GM23338 (cell line): ENCODE results near the gene PGPEP1. TPM values are rescaled to one million over a fixed set of nuclear protein-coding genes. Genes with fewer than 3 reads are reported as not detected.

Experiments
- ATAC-seq: fragments of 200-7000 bp; cut with Tn5 transposase; 3 replicates; pipeline ENCODE4 v1.9.1; 2020
- DNase-seq: peaks from one replicate; pipeline ENCODE4 v3.0.0-alpha.2; 2015; ENCODE audit warnings: low spot score
- H2AFZ ChIP-seq: fragments of 200-600 bp; sonication (generic); 2 replicates; pipeline ENCODE4 v1.8.0; 2016; ENCODE audit warnings: antibody characterized with exemption, mild to moderate bottlenecking, moderate library complexity
- H3F3A ChIP-seq: fragments of 200-600 bp; sonication (generic); replicated peaks from 2 replicates; pipeline ENCODE4 v1.8.0; 2017; ENCODE audit warnings: antibody characterized with exemption, mixed run types, low read depth
- H3K27ac ChIP-seq: fragments of 200-600 bp; sonication (generic); 2 replicates; pipeline ENCODE4 v1.6.1; 2016; ENCODE audit warnings: low read depth
- H3K27me3 ChIP-seq: fragments of 200-600 bp; sonication (generic); 2 replicates; pipeline ENCODE4 v1.8.0; 2016; ENCODE audit warnings: mild to moderate bottlenecking, mixed run types, moderate library complexity; ENCODE audit not compliant: insufficient read depth
- H3K36me3 ChIP-seq: fragments of 200-600 bp; sonication (generic); 2 replicates; pipeline ENCODE4 v1.8.0; 2016; ENCODE audit warnings: mild to moderate bottlenecking; ENCODE audit not compliant: insufficient read depth
- H3K4me1 ChIP-seq: fragments of 200-600 bp; sonication (generic); 2 replicates; pipeline ENCODE4 v1.8.0; 2016; ENCODE audit warnings: mild to moderate bottlenecking, moderate library complexity; ENCODE audit not compliant: insufficient read depth
- H3K4me2 ChIP-seq: fragments of 200-600 bp; sonication (generic); 2 replicates; pipeline ENCODE4 v1.7.1; 2017; ENCODE audit warnings: mixed run types
- H3K4me3 ChIP-seq: fragments of 200-600 bp; sonication (generic); 2 replicates; pipeline ENCODE4 v1.6.1; 2016; ENCODE audit warnings: mixed run types
- H3K79me2 ChIP-seq: fragments of 200-600 bp; sonication (generic); replicated peaks from 2 replicates; pipeline ENCODE4 v1.8.0; 2017; ENCODE audit warnings: mild to moderate bottlenecking; ENCODE audit not compliant: insufficient read depth
- H3K9me2 ChIP-seq: fragments of 200-600 bp; sonication (generic); 2 replicates; pipeline ENCODE4 v1.8.0; 2017; ENCODE audit not compliant: insufficient read depth
- H4K20me1 ChIP-seq: fragments of 200-600 bp; sonication (generic); replicated peaks from 2 replicates; pipeline ENCODE4 v1.8.0; 2017; ENCODE audit warnings: mild to moderate bottlenecking; ENCODE audit not compliant: insufficient read depth
- H3K27ac Mint-ChIP-seq: 2 replicates; pipeline ENCODE4 v1.8.0; 2020; ENCODE audit warnings: inconsistent platforms, mild to moderate bottlenecking, moderate library complexity, mixed read lengths
- H3K27me3 Mint-ChIP-seq: 3 replicates; pipeline ENCODE4 v1.8.0; 2022; ENCODE audit warnings: low read depth, mild to moderate bottlenecking, moderate library complexity, mixed read lengths, inconsistent platforms; ENCODE audit not compliant: insufficient read depth, poor library complexity
- H3K36me3 Mint-ChIP-seq: 3 replicates; pipeline ENCODE4 v1.8.0; 2021; ENCODE audit warnings: low read depth, mild to moderate bottlenecking, inconsistent platforms, moderate library complexity, mixed read lengths
- H3K4me1 Mint-ChIP-seq: 3 replicates; pipeline ENCODE4 v1.8.0; 2020; ENCODE audit warnings: mild to moderate bottlenecking, inconsistent platforms, mixed read lengths
- H3K4me3 Mint-ChIP-seq: 3 replicates; pipeline ENCODE4 v1.8.0; 2021; ENCODE audit warnings: moderate library complexity, mild to moderate bottlenecking, inconsistent platforms, mixed read lengths
- H3K9me3 Mint-ChIP-seq: 3 replicates; pipeline ENCODE4 v1.8.0; 2020; ENCODE audit warnings: moderate library complexity, mild to moderate bottlenecking, inconsistent platforms, mixed read lengths
- CREB1 ChIP-seq: fragments of 250-450 bp; sonication (Bioruptor Pico); IDR thresholded peaks from 2 replicates; pipeline ENCODE4 v1.5.0; 2020; ENCODE audit warnings: low read depth, mild to moderate bottlenecking, moderate library complexity
- EZH2 ChIP-seq: fragments of 200-600 bp; sonication (generic); IDR thresholded peaks from one replicate; pipeline ENCODE4 v1.8.0; 2017; ENCODE audit warnings: antibody characterized with exemption, mild to moderate bottlenecking, low read depth; ENCODE audit not compliant: unreplicated experiment
- EZH2phosphoT487 ChIP-seq: fragments of 200-600 bp; sonication (generic); IDR thresholded peaks from one replicate; pipeline ENCODE4 v1.8.1; 2018; ENCODE audit warnings: antibody characterized with exemption; ENCODE audit not compliant: unreplicated experiment
- JUNB ChIP-seq: IDR thresholded peaks from one replicate; pipeline ENCODE4 v1.6.1; 2016; ENCODE audit warnings: antibody characterized with exemption; ENCODE audit not compliant: unreplicated experiment
- NANOG ChIP-seq: IDR thresholded peaks from 2 replicates; pipeline ENCODE4 v1.6.1; 2016; ENCODE audit warnings: antibody characterized with exemption, borderline replicate concordance
- POLR2AphosphoS5 ChIP-seq: IDR thresholded peaks from 2 replicates; pipeline ENCODE4 v1.6.1; 2016; ENCODE audit warnings: antibody characterized with exemption, low read depth
- STAT1 ChIP-seq: IDR thresholded peaks from one replicate; pipeline ENCODE4 v1.6.1; 2016; ENCODE audit warnings: antibody characterized with exemption; ENCODE audit not compliant: unreplicated experiment
- ZNF331 ChIP-seq: fragments of 250-450 bp; sonication (Bioruptor Pico); IDR thresholded peaks from 2 replicates; pipeline ENCODE4 v1.5.0; 2020; ENCODE audit warnings: low read depth, mild to moderate bottlenecking, moderate library complexity
- polyA plus RNA-seq: library from polyadenylated mRNA; unstranded; fragments of >200 nt; fragmentation: Nextera tagmentation; extraction: Ambion mirVana; gene quantifications from 2 replicates; pipeline ENCODE4 v1.2.1, GENCODE V29; 2016
- total RNA-seq: library from RNA; depleted of rRNA; stranded (reverse); fragments of >200 nt; shearing (Covaris generic); gene quantifications from 2 replicates; pipeline ENCODE4 v1.2.3, GENCODE V29; 2014
- TF ChIP-seq, protein P1 (sequence below): IDR thresholded peaks from one replicate; pipeline ENCODE4 v1.6.1; 2018; ENCODE audit warnings: antibody characterized with exemption; ENCODE audit not compliant: unreplicated experiment
- TF ChIP-seq, protein P2 (sequence below), 2 experiments: fragments of 200-600 bp in 1 of 2; sonication (generic) in 1 of 2; conservative IDR thresholded peaks; 2 replicates each; pipeline versions ENCODE4 v1.5.1 to v1.6.1; 2016 to 2017; ENCODE audit warnings: antibody characterized with exemption in 2 of 2, low read depth in 2 of 2, mild to moderate bottlenecking in 2 of 2, moderate library complexity in 1 of 2
- TF ChIP-seq, protein P3 (sequence below): IDR thresholded peaks from 2 replicates; pipeline ENCODE4 v1.6.1; 2016; ENCODE audit warnings: antibody characterized with exemption

Gene PGPEP1
- total and polyA plus RNA-seq, 2 experiments from 2014 or later, result 15.5 to 18.9 TPM

DNA sequence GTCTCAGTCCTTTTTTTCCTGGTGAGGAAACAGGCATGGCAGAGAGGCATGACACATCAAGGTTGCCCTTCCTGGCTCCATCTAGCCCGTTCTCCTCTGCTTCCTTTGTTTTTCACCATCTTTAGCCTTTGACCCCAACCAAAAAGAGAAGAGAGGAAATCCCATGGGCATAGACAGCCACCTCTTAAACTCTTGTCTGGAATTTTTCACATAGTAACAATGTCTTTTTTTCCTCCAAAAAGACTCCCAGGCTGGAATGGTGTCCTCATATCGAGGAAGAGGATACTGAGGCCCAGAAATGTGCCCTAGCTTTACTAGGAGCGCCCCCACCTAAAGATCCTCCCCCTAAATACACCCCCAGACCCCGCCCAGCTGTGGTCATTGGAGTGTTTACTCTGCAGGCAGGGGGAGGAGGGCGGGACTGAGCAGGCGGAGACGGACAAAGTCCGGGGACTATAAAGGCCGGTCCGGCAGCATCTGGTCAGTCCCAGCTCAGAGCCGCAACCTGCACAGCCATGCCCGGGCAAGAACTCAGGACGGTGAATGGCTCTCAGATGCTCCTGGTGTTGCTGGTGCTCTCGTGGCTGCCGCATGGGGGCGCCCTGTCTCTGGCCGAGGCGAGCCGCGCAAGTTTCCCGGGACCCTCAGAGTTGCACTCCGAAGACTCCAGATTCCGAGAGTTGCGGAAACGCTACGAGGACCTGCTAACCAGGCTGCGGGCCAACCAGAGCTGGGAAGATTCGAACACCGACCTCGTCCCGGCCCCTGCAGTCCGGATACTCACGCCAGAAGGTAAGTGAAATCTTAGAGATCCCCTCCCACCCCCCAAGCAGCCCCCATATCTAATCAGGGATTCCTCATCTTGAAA, 45.5 kb downstream of the PGPEP1 start, which contains the start of gene GDF15 (continued):
- TF ChIP-seq, protein P1, sequence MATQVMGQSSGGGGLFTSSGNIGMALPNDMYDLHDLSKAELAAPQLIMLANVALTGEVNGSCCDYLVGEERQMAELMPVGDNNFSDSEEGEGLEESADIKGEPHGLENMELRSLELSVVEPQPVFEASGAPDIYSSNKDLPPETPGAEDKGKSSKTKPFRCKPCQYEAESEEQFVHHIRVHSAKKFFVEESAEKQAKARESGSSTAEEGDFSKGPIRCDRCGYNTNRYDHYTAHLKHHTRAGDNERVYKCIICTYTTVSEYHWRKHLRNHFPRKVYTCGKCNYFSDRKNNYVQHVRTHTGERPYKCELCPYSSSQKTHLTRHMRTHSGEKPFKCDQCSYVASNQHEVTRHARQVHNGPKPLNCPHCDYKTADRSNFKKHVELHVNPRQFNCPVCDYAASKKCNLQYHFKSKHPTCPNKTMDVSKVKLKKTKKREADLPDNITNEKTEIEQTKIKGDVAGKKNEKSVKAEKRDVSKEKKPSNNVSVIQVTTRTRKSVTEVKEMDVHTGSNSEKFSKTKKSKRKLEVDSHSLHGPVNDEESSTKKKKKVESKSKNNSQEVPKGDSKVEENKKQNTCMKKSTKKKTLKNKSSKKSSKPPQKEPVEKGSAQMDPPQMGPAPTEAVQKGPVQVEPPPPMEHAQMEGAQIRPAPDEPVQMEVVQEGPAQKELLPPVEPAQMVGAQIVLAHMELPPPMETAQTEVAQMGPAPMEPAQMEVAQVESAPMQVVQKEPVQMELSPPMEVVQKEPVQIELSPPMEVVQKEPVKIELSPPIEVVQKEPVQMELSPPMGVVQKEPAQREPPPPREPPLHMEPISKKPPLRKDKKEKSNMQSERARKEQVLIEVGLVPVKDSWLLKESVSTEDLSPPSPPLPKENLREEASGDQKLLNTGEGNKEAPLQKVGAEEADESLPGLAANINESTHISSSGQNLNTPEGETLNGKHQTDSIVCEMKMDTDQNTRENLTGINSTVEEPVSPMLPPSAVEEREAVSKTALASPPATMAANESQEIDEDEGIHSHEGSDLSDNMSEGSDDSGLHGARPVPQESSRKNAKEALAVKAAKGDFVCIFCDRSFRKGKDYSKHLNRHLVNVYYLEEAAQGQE, result no peak
- TF ChIP-seq JUNB, result no peak

DNA sequence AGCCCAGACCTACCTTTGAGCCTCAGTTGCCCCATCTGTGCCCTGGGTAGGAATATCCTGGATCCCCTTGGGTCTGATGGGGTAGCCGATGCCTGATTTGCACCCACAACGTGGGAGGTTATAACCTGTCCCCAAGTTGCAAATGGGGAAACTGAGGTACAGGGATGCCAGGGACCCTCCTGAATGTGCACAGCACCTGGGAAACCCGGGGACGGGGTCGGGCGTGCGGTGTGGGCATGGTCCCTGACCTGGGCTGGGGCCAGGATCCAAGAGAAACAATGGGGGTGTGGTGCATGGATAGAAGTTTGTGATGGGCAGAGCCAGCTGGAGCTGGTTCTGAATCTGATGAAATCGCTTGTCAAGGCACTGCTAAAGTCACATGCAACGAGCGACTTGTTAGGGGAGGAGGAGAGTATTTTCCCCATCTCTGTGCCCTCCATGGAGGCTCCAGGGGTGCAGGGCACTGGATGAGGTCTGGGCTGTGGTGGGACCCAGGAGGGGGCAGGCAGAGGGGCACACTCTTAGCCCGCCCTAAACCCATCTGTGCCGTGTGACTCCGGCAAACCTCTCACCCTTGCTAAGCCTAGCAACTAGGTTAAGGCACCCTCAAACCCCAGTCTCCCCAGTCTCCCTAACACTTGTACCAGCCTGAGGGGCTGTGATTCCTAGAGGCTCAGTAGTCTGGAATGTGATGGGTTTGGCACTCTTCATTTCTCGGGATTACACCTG, 46.3 kb downstream of the PGPEP1 start:
- TF ChIP-seq STAT1 (no peak), ZNF331 (CRISPR knock-in tag) (no peak)
- peak overlapping the region; percentile 67 for H3K4me3 Mint-ChIP-seq
- H3K27ac Mint-ChIP-seq, result no peak overlapping the region

DNA sequence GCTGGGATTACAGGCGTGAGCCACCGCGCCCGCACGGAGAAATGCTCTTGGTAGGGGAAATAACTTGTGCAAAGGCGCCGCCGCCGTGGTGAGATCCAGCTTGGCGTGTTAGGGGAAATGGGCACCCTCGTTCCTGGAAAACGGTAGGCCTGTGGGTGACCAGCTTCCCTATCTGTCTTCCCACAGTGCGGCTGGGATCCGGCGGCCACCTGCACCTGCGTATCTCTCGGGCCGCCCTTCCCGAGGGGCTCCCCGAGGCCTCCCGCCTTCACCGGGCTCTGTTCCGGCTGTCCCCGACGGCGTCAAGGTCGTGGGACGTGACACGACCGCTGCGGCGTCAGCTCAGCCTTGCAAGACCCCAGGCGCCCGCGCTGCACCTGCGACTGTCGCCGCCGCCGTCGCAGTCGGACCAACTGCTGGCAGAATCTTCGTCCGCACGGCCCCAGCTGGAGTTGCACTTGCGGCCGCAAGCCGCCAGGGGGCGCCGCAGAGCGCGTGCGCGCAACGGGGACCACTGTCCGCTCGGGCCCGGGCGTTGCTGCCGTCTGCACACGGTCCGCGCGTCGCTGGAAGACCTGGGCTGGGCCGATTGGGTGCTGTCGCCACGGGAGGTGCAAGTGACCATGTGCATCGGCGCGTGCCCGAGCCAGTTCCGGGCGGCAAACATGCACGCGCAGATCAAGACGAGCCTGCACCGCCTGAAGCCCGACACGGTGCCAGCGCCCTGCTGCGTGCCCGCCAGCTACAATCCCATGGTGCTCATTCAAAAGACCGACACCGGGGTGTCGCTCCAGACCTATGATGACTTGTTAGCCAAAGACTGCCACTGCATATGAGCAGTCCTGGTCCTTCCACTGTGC, 47.9 kb downstream of the PGPEP1 start:
- peak; percentile 80 for ATAC-seq
- peak overlapping the region; percentile 60 for H3K4me3 Mint-ChIP-seq
- TF ChIP-seq JUNB (no peak), CREB1 (CRISPR knock-in tag) (peak; percentile 46), EZH2 (no peak), EZH2phosphoT487 (no peak), POLR2AphosphoS5 (no peak), NANOG (no peak)
- TF ChIP-seq, protein P2, sequence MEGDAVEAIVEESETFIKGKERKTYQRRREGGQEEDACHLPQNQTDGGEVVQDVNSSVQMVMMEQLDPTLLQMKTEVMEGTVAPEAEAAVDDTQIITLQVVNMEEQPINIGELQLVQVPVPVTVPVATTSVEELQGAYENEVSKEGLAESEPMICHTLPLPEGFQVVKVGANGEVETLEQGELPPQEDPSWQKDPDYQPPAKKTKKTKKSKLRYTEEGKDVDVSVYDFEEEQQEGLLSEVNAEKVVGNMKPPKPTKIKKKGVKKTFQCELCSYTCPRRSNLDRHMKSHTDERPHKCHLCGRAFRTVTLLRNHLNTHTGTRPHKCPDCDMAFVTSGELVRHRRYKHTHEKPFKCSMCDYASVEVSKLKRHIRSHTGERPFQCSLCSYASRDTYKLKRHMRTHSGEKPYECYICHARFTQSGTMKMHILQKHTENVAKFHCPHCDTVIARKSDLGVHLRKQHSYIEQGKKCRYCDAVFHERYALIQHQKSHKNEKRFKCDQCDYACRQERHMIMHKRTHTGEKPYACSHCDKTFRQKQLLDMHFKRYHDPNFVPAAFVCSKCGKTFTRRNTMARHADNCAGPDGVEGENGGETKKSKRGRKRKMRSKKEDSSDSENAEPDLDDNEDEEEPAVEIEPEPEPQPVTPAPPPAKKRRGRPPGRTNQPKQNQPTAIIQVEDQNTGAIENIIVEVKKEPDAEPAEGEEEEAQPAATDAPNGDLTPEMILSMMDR (conservative IDR thresholded peaks at IDR 0.05; ENCODE audit: low read depth in 2 of 2), result peak; percentile 77 to 98
- TF ChIP-seq, protein P3, sequence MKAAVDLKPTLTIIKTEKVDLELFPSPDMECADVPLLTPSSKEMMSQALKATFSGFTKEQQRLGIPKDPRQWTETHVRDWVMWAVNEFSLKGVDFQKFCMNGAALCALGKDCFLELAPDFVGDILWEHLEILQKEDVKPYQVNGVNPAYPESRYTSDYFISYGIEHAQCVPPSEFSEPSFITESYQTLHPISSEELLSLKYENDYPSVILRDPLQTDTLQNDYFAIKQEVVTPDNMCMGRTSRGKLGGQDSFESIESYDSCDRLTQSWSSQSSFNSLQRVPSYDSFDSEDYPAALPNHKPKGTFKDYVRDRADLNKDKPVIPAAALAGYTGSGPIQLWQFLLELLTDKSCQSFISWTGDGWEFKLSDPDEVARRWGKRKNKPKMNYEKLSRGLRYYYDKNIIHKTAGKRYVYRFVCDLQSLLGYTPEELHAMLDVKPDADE, result no peak

More for the DNA sequence above, 46.3 kb downstream of the PGPEP1 start:
- H3K27me3 ChIP-seq, result peaks cover 21% of the 10 kb centered on the region
- peaks cover 26% of the 10 kb centered on the region for H3F3A ChIP-seq
- peaks cover 14% of the 10 kb centered on the region for H3K4me1 Mint-ChIP-seq
- H3K4me3 ChIP-seq, result peak overlapping the region; percentile 41
- no peaks in the 10 kb centered on the region for H3K9me3 Mint-ChIP-seq
- H3K36me3 ChIP-seq, result no peaks in the 10 kb centered on the region
- no peak for DNase-seq
- no peak overlapping the region for H3K27ac ChIP-seq
- H4K20me1 ChIP-seq, result no peaks in the 10 kb centered on the region
- no peak for ATAC-seq
- H3K4me2 ChIP-seq, result peak overlapping the region; percentile 51
- peaks cover 9% of the 10 kb centered on the region for H3K4me1 ChIP-seq
- H3K36me3 Mint-ChIP-seq, result peaks cover 11% of the 10 kb centered on the region
- no peaks in the 10 kb centered on the region for H3K9me2 ChIP-seq
- peak overlapping the region; percentile 63; the same call in 1 of the 2 replicates for H2AFZ ChIP-seq
- H3K79me2 ChIP-seq, result no peaks in the 10 kb centered on the region
- peaks cover 39% of the 10 kb centered on the region for H3K27me3 Mint-ChIP-seq

More for the DNA sequence above, 47.9 kb downstream of the PGPEP1 start:
- peaks cover 26% of the 10 kb centered on the region for H3F3A ChIP-seq
- no peaks in the 10 kb centered on the region for H3K36me3 ChIP-seq
- H3K79me2 ChIP-seq, result no peaks in the 10 kb centered on the region
- peaks cover 21% of the 10 kb centered on the region for H3K27me3 ChIP-seq
- H3K9me3 Mint-ChIP-seq, result no peaks in the 10 kb centered on the region
- no peak overlapping the region for H3K27ac ChIP-seq
- H3K9me2 ChIP-seq, result no peaks in the 10 kb centered on the region
- no peak overlapping the region for H2AFZ ChIP-seq
- peak; percentile 85 for DNase-seq
- peak overlapping the region; percentile 62; the same call in 1 of the 2 replicates for H3K4me2 ChIP-seq
- H3K4me1 ChIP-seq, result peaks cover 9% of the 10 kb centered on the region
- H4K20me1 ChIP-seq, result no peaks in the 10 kb centered on the region
- H3K27me3 Mint-ChIP-seq, result peaks cover 37% of the 10 kb centered on the region
- peak overlapping the region; percentile 50; the same call in 1 of the 2 replicates for H3K4me3 ChIP-seq
- peaks cover 11% of the 10 kb centered on the region for H3K36me3 Mint-ChIP-seq
- H3K4me1 Mint-ChIP-seq, result peaks cover 14% of the 10 kb centered on the region
- H3K27ac Mint-ChIP-seq, result no peak overlapping the region
